Neural cell (in vitro differentiated cells): ENCODE results near the gene DEGS2. TPM values are rescaled to one million over a fixed set of nuclear protein-coding genes. Genes with fewer than 3 reads are reported as not detected.

Source experiments
- H2AFZ ChIP-seq: fragments of 200-600, 300-800 bp; sonication (generic), shearing (Covaris generic); 2 replicates; pipeline ENCODE4 v1.6.0; 2014; ENCODE audit warnings: low read depth, mild to moderate bottlenecking, antibody characterized with exemption, low read length, moderate library complexity
- H3F3A ChIP-seq: fragments of 200-600 bp; shearing (Covaris generic); 2 replicates; pipeline ENCODE4 v1.6.1; 2016; ENCODE audit warnings: mild to moderate bottlenecking, moderate library complexity, mixed read lengths, antibody characterized with exemption, low read length; ENCODE audit not compliant: insufficient read depth, poor library complexity, severe bottlenecking
- H3K27ac ChIP-seq: fragments of 200-600, 300-800 bp; sonication (generic), shearing (Covaris generic); 2 replicates; pipeline ENCODE4 v1.5.1; 2014; ENCODE audit warnings: mild to moderate bottlenecking, low read length, moderate library complexity
- H3K27me3 ChIP-seq: fragments of 300-800, 200-600 bp; sonication (generic), shearing (Covaris generic); 2 replicates; pipeline ENCODE4 v1.6.0; 2014; ENCODE audit warnings: mild to moderate bottlenecking, low read depth, low read length, moderate library complexity; ENCODE audit not compliant: insufficient read depth
- H3K36me3 ChIP-seq: fragments of 300-800, 200-600 bp; sonication (generic), shearing (Covaris generic); 2 replicates; pipeline ENCODE4 v1.5.1; 2014; ENCODE audit warnings: mild to moderate bottlenecking, antibody characterized with exemption, low read length, moderate library complexity; ENCODE audit not compliant: insufficient read depth
- H3K4me2 ChIP-seq: fragments of 300-800, 200-600 bp; sonication (generic), shearing (Covaris generic); 2 replicates; pipeline ENCODE4 v1.6.0; 2014; ENCODE audit warnings: mild to moderate bottlenecking, low read length
- H3K4me3 ChIP-seq: fragments of 300-800, 200-600 bp; sonication (generic), shearing (Covaris generic); 2 replicates; pipeline ENCODE4 v1.5.1; 2014; ENCODE audit warnings: mild to moderate bottlenecking, low read length, moderate library complexity
- H3K79me2 ChIP-seq: fragments of 200-600 bp; shearing (Covaris generic); replicated peaks from 2 replicates; pipeline ENCODE4 v1.6.0; 2014; ENCODE audit warnings: mild to moderate bottlenecking, low read length, moderate library complexity; ENCODE audit not compliant: insufficient read depth
- H3K9ac ChIP-seq: fragments of 300-800, 200-600 bp; sonication (generic), shearing (Covaris generic); 2 replicates; pipeline ENCODE4 v1.6.1; 2016; ENCODE audit warnings: mild to moderate bottlenecking, low read length, mixed read lengths
- H3K9me2 ChIP-seq: fragments of 200-600 bp; shearing (Covaris generic); 2 replicates; pipeline ENCODE4 v1.6.1; 2016; ENCODE audit warnings: mild to moderate bottlenecking, low read length, mixed read lengths; ENCODE audit not compliant: insufficient read depth
- H3K9me3 ChIP-seq: fragments of 200-600, 300-800 bp; sonication (generic), shearing (Covaris generic); 2 replicates; pipeline ENCODE4 v1.6.1; 2016; ENCODE audit warnings: mild to moderate bottlenecking, mixed run types, low read length, moderate library complexity, mixed read lengths
- H4K20me1 ChIP-seq: fragments of 200-600 bp; shearing (Covaris generic); 2 replicates; pipeline ENCODE4 v1.6.1; 2016; ENCODE audit warnings: mild to moderate bottlenecking, mixed run types; ENCODE audit not compliant: insufficient read depth
- EP300 ChIP-seq: fragments of 450-650 bp; conservative IDR thresholded peaks from 2 replicates; pipeline ENCODE4 v1.6.1; 2014; ENCODE audit warnings: antibody characterized with exemption, mild to moderate bottlenecking, moderate library complexity; ENCODE audit not compliant: poor library complexity, severe bottlenecking
- EZH2 ChIP-seq: fragments of 200-600, 300-800 bp; shearing (Covaris generic), sonication (generic); IDR thresholded peaks from 2 replicates; pipeline ENCODE4 v1.6.1; 2014; ENCODE audit warnings: antibody characterized with exemption, low read length, borderline replicate concordance, mild to moderate bottlenecking; ENCODE audit not compliant: insufficient read depth, poor library complexity, severe bottlenecking
- MXI1 ChIP-seq: fragments of 450-650 bp; conservative IDR thresholded peaks from 2 replicates; pipeline ENCODE4 v1.6.1; 2014; ENCODE audit warnings: antibody characterized with exemption, mild to moderate bottlenecking; ENCODE audit not compliant: poor library complexity, severe bottlenecking
- POLR2AphosphoS5 ChIP-seq: IDR thresholded peaks from 2 replicates; pipeline ENCODE4 v1.6.1; 2012
- RAD21 ChIP-seq: fragments of 450-650 bp; conservative IDR thresholded peaks from 2 replicates; pipeline ENCODE4 v1.6.1; 2014; ENCODE audit warnings: antibody characterized with exemption, mild to moderate bottlenecking, moderate library complexity
- SMC3 ChIP-seq: fragments of 450-650 bp; conservative IDR thresholded peaks from 2 replicates; pipeline ENCODE4 v1.6.1; 2014; ENCODE audit warnings: antibody characterized with exemption, mild to moderate bottlenecking, moderate library complexity; ENCODE audit not compliant: poor library complexity
- TAF1 ChIP-seq: IDR thresholded peaks from 2 replicates; pipeline ENCODE4 v1.6.1; 2012; ENCODE audit warnings: low read depth
- polyA plus RNA-seq: library from polyadenylated mRNA; depleted of rRNA; stranded (reverse); fragments of >200 nt; gene quantifications from 2 replicates; pipeline ENCODE4 v1.2.3, GENCODE V29; 2014
- TF ChIP-seq, protein P1 (sequence below): fragments of 450-650 bp; IDR thresholded peaks from 2 replicates; pipeline ENCODE4 v1.5.1; 2014; ENCODE audit warnings: antibody characterized with exemption, mild to moderate bottlenecking, moderate library complexity; ENCODE audit not compliant: poor library complexity, severe bottlenecking
- TF ChIP-seq, protein P2 (sequence below): IDR thresholded peaks from 2 replicates; pipeline ENCODE4 v1.6.1; 2012; ENCODE audit warnings: borderline replicate concordance

The DEGS2 gene
- polyA plus RNA-seq, 1 donor from 2014 or later, result 0.37 TPM

GRCh38 chr14:100104006-100104352 lies 55.5 kb downstream of the DEGS2 start:
- no peaks in the 10 kb centered on the region for H3K36me3 ChIP-seq
- no peaks in the 10 kb centered on the region for H3K9me3 ChIP-seq
- no peak overlapping the region for H2AFZ ChIP-seq
- no peaks in the 10 kb centered on the region for H3K9me2 ChIP-seq
- H3K4me2 ChIP-seq, result no peak overlapping the region
- H3K27me3 ChIP-seq, result no peaks in the 10 kb centered on the region
- H3F3A ChIP-seq, result no peaks in the 10 kb centered on the region
- no peak overlapping the region for H3K4me3 ChIP-seq
- peaks cover 9% of the 10 kb centered on the region for H4K20me1 ChIP-seq
- peaks cover 8% of the 10 kb centered on the region for H3K79me2 ChIP-seq
- no peak overlapping the region for H3K27ac ChIP-seq
- H3K9ac ChIP-seq, result no peak overlapping the region
- TF ChIP-seq EZH2, result no peak
- TF ChIP-seq EP300, result no peak
- TF ChIP-seq, protein P1, sequence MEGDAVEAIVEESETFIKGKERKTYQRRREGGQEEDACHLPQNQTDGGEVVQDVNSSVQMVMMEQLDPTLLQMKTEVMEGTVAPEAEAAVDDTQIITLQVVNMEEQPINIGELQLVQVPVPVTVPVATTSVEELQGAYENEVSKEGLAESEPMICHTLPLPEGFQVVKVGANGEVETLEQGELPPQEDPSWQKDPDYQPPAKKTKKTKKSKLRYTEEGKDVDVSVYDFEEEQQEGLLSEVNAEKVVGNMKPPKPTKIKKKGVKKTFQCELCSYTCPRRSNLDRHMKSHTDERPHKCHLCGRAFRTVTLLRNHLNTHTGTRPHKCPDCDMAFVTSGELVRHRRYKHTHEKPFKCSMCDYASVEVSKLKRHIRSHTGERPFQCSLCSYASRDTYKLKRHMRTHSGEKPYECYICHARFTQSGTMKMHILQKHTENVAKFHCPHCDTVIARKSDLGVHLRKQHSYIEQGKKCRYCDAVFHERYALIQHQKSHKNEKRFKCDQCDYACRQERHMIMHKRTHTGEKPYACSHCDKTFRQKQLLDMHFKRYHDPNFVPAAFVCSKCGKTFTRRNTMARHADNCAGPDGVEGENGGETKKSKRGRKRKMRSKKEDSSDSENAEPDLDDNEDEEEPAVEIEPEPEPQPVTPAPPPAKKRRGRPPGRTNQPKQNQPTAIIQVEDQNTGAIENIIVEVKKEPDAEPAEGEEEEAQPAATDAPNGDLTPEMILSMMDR, result no peak
- TF ChIP-seq SMC3, result no peak
- no peak for TF ChIP-seq RAD21
- TF ChIP-seq, protein P2, sequence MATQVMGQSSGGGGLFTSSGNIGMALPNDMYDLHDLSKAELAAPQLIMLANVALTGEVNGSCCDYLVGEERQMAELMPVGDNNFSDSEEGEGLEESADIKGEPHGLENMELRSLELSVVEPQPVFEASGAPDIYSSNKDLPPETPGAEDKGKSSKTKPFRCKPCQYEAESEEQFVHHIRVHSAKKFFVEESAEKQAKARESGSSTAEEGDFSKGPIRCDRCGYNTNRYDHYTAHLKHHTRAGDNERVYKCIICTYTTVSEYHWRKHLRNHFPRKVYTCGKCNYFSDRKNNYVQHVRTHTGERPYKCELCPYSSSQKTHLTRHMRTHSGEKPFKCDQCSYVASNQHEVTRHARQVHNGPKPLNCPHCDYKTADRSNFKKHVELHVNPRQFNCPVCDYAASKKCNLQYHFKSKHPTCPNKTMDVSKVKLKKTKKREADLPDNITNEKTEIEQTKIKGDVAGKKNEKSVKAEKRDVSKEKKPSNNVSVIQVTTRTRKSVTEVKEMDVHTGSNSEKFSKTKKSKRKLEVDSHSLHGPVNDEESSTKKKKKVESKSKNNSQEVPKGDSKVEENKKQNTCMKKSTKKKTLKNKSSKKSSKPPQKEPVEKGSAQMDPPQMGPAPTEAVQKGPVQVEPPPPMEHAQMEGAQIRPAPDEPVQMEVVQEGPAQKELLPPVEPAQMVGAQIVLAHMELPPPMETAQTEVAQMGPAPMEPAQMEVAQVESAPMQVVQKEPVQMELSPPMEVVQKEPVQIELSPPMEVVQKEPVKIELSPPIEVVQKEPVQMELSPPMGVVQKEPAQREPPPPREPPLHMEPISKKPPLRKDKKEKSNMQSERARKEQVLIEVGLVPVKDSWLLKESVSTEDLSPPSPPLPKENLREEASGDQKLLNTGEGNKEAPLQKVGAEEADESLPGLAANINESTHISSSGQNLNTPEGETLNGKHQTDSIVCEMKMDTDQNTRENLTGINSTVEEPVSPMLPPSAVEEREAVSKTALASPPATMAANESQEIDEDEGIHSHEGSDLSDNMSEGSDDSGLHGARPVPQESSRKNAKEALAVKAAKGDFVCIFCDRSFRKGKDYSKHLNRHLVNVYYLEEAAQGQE, result no peak
- TF ChIP-seq MXI1, result no peak
- no peak for TF ChIP-seq POLR2AphosphoS5
- TF ChIP-seq TAF1, result no peak

- Histone ChIP-seq H2AFZ (no peak overlapping the region), H3K9me2 (no peaks in the 10 kb centered on the region), H3K9ac (no peak overlapping the region), H3K27me3 (no peaks in the 10 kb centered on the region), H3K9me3 (no peaks in the 10 kb centered on the region), H3K4me2 (no peak overlapping the region), H3K27ac (no peak overlapping the region), H3K36me3 (no peaks in the 10 kb centered on the region), H3K79me2 (peaks cover 7% of the 10 kb centered on the region), H4K20me1 (peaks cover 9% of the 10 kb centered on the region), H3F3A (no peaks in the 10 kb centered on the region), H3K4me3 (no peak overlapping the region)
- TF ChIP-seq RAD21, result no peak
- no peak for TF ChIP-seq TAF1
Measured at GRCh38 chr14:100103250-100104005, 56.0 kb downstream of the DEGS2 start.
